22Rv1 (cell line): ENCODE results near the gene PNPLA7.

Source experiments
- ZFX ChIP-seq: fragments of 450-650 bp; IDR thresholded peaks from 2 replicates; pipeline ENCODE4 v1.6.1; 2017; ENCODE audit warnings: antibody characterized with exemption, borderline replicate concordance
- TF ChIP-seq, protein P1 (sequence below): fragments of 450-650 bp; IDR thresholded peaks from 2 replicates; pipeline ENCODE4 v1.5.1; 2017; ENCODE audit warnings: mild to moderate bottlenecking

DNA sequence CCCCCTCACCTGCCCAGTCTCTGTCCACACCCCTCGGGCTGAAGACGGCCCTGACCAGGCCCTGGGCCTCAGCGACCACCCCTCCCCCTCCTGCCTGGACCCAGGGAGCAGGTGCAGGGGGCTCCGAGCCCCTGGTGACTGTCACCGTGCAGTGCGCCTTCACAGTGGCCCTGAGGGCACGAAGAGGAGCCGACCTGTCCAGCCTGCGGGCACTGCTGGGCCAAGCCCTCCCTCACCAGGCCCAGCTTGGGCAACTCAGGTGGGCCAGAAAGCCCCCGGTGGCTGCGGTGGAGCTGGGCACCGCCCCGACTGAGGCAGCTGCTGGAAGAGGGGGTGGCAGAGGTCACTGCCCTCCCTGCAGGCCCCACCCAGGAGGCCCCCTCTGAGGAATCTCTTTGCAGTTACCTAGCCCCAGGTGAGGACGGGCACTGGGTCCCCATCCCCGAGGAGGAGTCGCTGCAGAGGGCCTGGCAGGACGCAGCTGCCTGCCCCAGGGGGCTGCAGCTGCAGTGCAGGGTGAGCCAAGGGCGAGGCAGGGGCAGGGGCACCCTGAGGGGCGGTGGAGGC lies 116.8 kb downstream of the PNPLA7 start:
- TF ChIP-seq, protein P1, sequence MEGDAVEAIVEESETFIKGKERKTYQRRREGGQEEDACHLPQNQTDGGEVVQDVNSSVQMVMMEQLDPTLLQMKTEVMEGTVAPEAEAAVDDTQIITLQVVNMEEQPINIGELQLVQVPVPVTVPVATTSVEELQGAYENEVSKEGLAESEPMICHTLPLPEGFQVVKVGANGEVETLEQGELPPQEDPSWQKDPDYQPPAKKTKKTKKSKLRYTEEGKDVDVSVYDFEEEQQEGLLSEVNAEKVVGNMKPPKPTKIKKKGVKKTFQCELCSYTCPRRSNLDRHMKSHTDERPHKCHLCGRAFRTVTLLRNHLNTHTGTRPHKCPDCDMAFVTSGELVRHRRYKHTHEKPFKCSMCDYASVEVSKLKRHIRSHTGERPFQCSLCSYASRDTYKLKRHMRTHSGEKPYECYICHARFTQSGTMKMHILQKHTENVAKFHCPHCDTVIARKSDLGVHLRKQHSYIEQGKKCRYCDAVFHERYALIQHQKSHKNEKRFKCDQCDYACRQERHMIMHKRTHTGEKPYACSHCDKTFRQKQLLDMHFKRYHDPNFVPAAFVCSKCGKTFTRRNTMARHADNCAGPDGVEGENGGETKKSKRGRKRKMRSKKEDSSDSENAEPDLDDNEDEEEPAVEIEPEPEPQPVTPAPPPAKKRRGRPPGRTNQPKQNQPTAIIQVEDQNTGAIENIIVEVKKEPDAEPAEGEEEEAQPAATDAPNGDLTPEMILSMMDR = no peak
- no peak for TF ChIP-seq ZFX
